ENCODE measurements around the gene VPS16.
"Not testable (repeated sequence)": the region's sequence is repeated elsewhere in the genome, so short reads cannot be mapped to it uniquely, and the experiment has no call there.

Gene VPS16

DNA sequence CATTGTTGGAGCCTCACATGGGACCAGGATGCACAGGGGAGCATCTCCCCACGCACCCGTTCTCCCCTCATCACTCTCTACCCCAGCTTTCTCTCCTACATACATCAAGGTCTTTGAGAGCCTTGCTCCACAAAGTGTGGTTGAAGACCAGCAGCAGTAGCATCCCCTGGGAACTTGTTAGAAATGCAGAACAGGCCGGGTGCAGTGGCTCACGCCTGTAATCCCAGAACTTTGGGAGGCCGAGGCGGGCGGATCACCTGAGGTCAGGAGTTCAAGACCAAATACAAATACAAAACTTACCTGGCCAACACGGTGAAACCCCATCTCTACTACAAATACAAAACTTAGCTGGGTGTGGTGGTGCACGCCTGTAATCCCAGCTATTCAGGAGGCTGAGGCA lies 32.6 kb upstream of the VPS16 start:
- DNase-seq = not testable (repeated sequence)

DNA sequence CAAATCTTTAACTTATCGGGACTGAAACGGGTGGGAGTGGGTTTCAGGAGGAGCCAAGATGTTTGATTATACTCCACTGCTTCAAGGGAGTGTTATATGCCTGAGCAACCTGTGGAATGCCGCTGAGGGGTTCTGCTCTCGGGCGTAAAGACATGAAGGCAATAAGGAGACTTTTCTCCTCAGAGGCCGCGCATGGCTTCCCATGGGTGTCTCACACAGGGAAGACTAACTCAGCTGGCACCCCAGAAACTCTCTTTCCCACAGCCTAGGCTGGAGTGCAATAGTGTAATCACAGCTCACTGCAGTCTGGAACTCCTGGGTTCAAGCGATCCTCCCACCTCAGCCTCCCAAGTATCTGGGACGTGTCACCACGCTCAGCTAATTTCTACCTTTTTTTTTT lies 30.9 kb upstream of the VPS16 start:
- DNase-seq = no peak

DNA sequence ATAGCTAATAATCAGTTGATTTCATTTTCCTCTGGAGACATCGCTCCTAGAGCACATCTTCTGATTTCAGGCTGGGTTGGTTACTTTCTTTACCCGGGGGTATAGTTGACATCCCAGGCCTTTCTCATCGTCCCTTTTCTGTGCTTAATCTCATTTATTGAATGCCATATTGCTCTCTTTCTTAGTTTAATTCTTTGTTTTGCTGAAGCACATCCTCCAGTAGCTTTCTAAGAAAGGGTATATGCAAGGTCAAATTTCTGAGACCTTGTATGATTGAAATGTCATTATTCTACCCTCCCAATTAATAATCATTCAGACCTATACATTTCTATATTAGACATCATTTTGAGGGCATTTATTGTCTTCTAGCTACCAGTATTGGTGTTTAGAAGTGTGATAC lies 28.4 kb upstream of the VPS16 start:
- DNase-seq = no peak

DNA sequence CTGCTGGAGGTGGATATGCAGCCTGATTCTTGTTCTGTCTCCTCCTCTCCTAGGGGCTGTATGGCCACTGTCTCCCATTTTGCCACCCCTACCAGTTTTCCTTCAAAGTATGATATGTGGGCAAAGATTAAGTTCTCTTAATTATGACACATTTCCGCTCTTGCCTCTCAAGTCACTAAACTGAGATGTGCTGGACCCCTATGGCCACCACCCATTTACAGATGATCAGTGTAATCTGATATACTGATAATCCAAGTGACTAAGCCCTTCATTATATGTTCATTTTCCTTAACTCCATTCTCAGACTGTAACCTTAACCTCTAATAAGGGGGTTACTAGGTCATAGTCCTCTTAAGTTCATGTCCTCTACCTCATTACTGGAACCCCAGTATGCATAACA lies 26.5 kb upstream of the VPS16 start:
- DNase-seq = no peak

DNA sequence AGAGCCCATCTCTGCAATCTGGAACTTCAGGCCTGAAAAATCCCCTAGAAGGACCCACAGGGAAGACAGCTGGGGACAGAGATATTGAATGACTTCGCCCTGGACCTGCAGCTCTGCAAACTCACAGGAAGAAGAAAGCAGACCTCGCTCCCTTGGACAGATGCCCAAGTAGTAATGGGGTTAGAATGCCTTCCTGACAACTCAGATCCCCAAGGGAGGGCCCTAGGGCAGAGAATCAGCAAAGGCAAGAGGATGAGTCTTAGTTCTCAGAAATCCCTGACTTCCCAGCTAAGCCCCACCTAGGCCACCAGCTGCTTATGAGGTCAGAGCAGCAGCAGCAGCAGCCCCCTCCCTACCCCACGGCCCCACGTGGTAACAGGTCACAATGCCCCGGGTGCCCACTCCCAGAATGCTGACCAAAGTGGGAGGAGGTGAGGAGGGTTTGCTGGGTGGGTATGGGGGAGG lies 25.9 kb upstream of the VPS16 start, which contains the start of gene C20orf141:
TSS of gene C20orf141 (plus strand) at position 401 of the 465 bp plus-strand sequence. CDS start 198 bp downstream, outside the sequence.
- DNase-seq = peak; percentile 69

DNA sequence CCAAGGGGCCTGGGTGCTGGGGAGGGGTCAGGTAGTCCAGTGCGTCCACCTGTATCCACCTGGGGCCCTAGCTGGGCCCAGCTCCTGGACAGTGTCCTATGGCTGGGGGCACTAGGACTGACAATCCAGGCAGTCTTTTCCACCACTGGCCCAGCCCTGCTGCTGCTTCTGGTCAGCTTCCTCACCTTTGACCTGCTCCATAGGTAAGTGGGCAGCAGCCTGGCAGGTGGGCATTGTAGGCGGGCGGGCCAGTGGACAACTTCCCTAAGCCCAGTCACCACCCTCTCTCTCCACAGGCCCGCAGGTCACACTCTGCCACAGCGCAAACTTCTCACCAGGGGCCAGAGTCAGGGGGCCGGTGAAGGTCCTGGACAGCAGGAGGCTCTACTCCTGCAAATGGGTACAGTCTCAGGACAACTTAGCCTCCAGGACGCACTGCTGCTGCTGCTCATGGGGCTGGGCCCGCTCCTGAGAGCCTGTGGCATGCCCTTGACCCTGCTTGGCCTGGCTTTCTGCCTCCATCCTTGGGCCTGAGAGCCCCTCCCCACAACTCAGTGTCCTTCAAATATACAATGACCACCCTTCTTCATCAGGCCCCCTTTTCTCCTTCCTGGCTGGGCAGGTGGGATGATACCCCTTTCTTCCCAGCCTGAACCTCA lies 25.2 kb upstream of the VPS16 start:
- no peak for DNase-seq

DNA sequence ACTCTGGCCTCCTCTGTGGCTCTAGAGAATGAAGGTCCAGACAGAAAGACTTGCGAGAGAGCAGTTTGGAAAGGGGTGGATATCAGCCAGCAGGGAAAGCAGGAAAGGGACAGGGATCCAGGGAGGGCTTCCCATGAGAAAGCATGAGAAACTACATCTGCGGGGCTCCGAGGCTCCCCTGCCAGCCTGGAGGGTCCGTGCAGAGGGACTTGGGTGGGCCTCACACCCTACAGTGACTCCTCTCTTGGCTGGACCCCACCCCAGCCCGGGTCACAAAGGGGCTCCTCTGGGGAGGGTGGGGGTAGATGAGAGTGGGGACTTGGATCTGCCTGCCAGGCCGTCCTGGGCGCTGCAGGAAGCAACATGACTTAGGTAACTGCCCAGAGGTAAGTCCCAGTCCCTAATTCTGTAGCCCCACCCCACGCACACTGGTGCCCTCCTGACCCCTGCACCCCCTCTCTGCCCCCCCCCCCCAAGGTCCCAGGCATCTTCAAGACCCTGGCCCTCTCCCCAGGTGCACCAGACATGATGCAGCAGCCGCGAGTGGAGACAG lies 24.4 kb upstream of the VPS16 start, which contains the start of gene TMEM239:
TSS of gene TMEM239 (plus strand) at position 335 of the 553 bp plus-strand sequence. CDS start at position 526, 191 bp downstream.
- DNase-seq = no peak

DNA sequence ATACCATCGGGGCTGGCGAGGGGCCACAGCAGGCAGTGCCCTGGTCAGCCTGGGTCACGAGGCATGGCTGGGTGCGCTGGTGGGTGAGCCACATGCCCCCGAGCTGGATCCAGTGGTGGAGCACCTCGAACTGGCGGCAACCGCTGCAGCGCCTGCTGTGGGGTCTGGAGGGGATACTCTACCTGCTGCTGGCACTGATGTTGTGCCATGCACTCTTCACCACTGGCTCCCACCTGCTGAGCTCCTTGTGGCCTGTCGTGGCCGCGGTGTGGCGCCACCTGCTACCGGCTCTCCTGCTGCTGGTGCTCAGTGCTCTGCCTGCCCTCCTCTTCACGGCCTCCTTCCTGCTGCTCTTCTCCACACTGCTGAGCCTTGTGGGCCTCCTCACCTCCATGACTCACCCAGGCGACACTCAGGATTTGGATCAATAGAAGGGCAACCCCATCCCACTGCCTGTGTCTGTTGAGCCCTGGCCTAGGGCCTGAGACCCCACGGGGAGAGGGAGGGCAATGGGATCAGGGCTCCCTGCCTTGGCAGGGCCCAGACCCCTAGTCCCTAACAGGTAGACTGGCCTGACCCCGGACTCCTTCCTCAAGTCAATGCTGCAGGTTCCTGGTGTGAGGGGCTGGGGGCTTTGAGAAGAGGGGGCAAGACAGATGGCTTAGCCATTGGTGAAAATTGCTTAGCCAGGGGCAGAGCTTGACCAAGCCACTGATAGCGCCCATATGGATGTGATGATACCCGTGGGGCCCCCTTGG lies 23.8 kb upstream of the VPS16 start:
- peak; percentile 60 for DNase-seq

DNA sequence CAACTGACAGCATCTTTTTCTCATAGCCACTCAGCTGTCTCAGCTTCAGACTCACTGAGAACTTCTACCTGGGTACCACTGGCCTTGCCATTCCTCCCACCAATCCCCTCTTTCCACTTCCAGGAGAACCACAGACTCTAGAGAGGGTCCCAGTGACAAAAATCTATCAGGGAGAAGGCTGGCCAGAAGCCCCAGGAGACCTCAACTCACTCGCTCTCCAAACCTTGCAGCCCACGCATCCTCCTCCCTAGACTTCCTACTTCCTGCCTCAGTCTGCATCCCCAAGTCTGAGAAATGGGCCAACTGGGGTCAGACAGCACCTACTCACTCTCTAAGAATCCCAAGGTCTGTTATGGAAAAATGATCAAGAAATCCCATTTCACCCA lies 23.2 kb upstream of the VPS16 start:
- DNase-seq = no peak

DNA sequence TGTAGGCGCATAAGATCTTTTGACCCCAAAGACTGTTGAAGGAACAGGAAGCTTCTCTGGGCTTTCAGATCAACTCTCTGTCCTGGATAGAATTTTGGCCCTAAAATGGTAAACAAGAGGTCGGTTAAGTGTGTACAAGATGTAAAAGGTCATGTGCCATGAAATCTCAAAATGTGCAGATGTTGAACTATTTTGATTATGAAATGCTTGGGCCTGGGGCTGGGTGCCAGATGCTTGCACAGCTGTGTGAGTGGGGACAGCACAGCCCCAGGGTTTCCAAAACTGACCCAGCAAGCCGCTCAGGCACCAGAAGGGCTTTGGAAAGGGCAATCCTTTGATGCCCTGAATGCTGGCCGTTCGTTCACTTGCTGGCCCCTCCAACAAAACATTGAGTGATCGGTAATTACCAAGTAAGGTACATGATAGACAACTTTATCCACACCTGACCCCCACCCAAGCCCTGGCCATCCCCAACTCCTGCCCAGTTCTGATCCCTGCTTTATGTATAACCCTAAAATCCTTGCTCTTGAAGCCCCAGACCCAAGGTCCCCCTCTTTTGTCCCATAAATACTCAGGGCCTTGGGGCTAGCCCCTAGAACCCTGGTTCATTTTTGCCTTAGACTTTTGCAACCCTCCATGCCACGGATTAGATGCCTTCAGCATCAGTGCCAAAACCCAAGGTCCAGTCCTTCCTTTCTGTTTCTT lies 22.5 kb upstream of the VPS16 start:
- DNase-seq = peak; percentile 67

DNA sequence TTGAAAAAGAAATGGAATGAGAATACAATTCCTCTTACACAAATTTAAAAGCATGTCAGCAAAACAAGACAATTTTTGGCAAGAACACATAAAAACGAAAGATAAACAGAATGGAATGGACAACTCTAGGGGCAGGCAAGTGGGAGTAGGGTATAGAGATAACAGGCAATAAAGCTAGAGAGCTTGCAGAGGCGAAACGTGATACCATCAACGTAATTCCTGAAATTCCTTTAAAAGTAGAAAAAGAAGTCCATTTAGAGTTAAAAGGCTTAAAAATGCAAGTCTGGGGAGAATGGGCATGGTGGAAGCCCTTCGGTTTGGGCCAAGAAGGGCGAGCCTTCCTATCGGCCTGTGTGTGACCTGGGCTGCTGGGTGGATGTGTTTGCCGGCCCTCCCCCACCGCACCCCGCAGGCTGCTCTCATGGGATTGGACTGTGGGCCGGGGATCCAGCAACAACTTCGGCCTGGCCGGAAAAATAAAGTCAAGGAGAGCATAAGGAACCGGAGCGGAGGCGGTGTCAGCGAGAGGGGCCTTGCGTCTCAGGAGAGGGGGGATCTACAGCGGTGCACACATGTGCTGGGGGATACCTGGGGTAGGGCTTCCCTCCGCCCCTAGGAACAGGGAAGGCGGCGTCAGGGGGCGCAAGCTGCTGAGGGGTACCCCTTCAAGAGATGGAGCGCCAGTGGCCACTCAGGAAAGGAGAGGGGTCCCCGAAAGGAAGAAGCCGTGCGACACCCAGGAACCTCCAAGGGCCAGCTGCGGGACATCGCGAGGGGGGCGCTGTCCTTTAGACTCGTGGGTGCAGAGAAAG lies 20.3 kb upstream of the VPS16 start:
- DNase-seq = no peak

DNA sequence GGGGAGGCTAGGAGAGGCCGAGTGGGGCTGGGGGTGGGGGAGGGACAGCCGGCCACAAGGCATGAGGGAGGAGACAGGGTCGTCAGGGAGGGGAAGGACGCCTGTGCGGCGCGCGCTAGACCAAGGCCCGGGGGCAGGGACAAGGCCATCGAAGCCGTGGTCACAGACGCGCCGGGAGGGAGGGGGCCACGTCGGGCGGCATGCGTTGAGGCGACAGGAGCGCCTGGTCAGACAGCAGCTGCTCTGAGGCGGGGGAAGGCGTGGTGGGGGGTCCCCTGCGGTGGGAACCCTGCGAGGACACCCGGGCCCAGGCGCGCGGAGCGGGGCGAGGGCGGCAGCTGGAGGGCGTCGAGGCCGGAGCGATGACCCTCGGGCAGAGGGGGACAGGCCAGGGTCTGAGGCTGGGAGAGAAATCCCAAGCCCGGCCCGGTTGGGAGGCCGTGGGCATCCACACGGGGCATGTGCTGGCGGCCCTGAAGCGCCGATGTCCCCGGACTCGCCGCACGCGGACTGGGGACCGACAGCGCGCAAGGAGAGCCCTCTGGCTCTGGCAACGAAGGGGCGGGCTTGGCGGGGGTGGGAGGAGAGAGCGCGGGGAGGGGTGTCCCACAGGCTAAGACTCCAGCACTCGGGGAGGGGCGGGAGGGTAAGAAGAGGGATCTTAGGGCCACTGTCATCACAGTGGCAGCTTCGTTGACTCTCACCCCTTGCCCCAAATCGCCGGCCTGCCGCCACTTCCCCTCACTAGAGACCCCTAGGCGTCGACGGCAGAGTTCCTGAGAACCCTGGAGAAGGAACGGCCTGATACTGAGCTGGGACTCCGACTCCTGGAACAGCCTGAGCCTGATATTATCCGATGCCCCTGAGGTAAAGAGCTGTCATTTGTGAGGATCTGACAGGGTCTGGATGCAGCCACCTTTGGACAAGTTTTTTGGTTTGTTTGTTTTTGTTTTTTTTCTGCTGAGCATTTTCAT lies 19.4 kb upstream of the VPS16 start:
- DNase-seq = no peak

DNA sequence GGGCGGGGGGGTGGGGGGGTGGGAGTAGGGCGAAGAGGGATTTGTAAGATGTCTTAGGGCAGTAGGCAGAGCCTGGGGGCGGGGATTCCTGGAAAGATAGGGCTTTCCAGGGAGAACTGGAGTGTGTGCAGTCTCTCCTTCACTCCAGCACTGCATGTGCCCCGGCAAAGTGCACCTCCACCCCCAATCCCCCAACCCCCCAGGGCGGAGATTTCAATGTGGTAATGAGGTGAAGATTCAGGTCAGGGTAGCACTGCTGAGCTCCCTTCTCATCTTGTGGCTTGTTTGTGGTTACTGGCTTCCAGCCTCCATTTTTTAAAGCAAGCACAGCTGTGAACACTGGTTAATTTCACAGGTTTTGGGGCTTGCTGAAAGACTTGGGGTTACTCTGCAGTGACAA lies 18.5 kb upstream of the VPS16 start:
- DNase-seq = peak; percentile 62

DNA sequence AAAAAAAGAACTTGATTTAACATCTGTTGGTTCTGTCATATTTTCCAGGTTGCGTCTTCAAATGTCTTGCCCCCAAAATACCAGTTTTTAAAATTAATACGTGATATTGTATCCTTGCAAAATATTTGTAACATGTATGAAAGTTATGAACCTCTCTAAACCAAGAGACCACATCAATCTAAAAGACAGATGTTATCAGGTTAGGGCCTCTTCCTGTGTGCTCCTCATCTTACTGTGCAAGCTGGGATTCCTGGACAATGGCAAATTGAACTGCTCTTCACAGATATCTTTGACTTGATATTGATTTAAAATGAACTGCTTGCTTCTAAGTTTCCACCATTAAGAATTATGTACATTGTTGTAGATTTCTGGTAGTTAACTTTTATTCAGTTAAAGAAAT lies 14.8 kb upstream of the VPS16 start:
- no peak for DNase-seq

DNA sequence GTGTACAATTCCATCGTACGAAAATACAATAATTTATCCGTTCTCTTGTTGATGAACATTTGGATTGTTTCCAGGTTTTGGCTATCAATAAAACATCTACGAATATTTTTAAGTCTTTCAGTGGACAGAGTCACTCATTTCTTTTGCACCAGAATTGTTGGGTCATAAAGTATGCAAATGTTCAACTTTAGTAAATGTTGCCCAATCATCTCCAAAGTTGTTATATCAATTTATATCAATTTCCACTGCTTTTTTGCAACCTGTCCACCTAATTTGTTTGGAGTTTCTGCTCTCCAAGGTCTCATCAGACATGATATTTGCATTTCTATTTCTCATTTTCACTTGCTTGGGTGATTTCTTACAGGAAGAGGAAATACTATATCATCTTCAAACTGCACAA lies 13.9 kb upstream of the VPS16 start:
- no peak for DNase-seq

DNA sequence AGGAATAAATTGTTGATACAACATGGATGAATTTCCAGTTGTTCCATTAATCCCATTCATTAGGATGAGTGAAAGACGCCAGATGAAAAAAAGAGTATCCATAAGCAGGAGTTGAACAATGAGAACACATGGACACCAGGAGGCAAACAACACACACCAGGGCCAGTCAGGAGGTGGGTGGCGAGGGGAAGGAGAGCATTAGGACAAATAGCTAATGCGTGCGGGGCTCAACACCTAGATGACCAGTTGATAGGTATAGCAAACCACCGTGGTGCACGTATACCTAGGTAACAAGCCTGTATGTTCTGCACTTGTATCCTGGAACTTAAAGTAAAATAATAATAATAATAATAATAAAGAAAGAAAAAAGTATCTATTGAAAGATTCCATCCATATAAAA lies 11.2 kb upstream of the VPS16 start:
- DNase-seq = no peak

DNA sequence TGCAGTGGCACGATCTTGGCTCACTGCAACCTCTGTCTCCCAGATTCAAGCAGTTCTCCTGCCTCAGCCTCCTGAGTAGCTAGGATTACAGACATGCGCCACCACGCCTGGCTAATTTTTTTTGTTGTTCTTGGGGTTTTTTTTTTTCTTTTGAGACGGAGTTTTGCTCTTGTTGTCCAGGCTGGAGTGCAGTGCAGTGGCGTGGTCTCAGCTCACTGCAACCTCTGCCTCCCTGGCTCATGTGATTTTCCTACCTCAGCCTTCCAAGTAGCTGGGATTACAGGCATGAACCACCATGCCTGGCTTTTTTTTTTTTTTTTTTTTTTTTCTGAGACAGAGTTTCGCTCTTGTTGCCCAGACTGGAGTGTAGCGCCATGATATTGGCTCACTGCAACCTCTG lies 9.3 kb upstream of the VPS16 start:
- DNase-seq = not testable (repeated sequence)

DNA sequence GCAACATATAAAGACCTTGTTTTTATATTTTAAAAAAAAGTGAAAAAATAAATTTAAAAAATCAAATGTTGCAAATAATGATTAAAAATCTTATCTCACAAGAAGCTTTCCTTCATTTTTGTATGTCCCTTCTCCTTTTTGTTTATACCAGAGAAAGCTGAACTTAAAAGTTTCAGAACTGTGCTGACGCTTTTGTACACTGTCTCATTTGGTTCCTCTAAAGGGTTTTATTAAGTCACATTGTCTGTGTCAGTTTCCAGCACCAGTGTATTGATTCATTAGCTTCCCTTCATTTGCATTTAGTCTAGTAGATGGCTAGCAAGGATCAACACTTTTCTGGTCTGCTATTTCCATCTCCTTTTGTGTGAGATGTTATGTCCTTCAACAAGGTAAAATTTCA lies 6.8 kb upstream of the VPS16 start:
- no peak for DNase-seq

DNA sequence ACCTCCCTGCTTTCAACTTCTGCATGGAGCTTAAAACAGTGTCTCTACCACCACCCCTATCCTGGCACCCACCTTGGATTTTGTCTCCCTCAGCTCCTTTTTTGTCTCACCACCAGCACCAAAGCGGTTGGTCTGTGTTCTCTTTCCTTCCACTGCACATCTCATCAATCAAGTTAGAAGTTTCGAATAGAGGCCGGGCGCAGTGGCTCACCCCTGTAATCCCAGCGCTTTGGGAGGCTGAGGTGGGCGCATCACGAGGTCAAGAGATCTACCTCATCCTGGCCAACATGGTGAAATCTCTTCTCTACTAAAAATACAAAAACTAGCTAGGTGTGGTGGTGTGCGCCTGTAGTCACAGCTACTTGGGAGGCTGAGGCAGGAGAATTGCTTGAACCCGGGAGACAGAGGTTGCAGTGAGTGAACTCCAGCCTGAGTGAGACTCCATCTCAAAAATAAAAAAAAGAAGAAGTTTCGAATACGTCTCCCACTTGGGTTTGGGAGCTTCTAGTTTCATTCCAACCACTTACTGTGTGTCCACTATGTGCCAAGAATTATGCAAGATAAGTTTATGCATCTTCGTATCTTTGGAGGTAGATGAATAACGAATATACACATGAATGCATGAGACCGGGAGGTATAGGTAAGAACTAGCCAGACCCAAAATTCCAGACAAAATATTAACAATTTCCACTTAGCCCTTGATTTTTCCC lies 6.0 kb upstream of the VPS16 start:
- no peak for DNase-seq

DNA sequence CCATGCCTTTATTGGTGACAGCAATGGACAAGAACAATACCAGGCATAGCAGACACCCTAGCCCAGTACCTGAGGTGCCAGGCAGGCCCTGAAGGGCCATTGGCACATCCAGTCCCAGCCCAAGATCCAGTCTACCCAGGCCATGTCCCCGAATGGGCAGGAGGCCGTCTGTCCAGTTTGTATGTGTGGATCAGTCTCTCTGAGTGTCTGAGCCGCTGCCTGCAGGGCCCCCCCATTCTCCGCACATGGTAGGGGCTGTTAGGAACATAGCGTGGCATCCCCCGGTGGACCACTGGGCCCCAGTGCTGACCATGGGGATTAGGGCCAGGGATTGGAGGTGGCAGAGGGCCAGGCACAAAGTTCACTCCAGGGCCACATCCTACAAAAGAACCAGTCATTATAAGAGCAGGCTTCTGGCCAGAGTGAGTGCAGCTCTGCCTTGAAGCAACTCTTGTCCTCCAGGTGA lies 5.2 kb upstream of the VPS16 start:
- DNase-seq = no peak
